ENCODE data around the gene MTX2.

- no peak for TF ChIP-seq EZH2phosphoT487 (conservative IDR thresholded peaks at IDR 0.05; ENCODE audit: low read length)
- TF ChIP-seq, protein P1, sequence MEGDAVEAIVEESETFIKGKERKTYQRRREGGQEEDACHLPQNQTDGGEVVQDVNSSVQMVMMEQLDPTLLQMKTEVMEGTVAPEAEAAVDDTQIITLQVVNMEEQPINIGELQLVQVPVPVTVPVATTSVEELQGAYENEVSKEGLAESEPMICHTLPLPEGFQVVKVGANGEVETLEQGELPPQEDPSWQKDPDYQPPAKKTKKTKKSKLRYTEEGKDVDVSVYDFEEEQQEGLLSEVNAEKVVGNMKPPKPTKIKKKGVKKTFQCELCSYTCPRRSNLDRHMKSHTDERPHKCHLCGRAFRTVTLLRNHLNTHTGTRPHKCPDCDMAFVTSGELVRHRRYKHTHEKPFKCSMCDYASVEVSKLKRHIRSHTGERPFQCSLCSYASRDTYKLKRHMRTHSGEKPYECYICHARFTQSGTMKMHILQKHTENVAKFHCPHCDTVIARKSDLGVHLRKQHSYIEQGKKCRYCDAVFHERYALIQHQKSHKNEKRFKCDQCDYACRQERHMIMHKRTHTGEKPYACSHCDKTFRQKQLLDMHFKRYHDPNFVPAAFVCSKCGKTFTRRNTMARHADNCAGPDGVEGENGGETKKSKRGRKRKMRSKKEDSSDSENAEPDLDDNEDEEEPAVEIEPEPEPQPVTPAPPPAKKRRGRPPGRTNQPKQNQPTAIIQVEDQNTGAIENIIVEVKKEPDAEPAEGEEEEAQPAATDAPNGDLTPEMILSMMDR (IDR thresholded peaks at IDR 0.05; ENCODE audit: insufficient read depth, low read length, poor library complexity, severe bottlenecking) = no peak
These were observed 114.7 kb downstream of the MTX2 start for GRCh38 chr2:176383836-176384442.
